ENCODE results near the gene CHD9. TPM values are rescaled to one million over a fixed set of nuclear protein-coding genes. Genes with fewer than 3 reads are reported as not detected.

The CHD9 gene
- total RNA-seq, 4 donors from 2014 or later: 59.0 to 210 (median 80.4) TPM

DNA sequence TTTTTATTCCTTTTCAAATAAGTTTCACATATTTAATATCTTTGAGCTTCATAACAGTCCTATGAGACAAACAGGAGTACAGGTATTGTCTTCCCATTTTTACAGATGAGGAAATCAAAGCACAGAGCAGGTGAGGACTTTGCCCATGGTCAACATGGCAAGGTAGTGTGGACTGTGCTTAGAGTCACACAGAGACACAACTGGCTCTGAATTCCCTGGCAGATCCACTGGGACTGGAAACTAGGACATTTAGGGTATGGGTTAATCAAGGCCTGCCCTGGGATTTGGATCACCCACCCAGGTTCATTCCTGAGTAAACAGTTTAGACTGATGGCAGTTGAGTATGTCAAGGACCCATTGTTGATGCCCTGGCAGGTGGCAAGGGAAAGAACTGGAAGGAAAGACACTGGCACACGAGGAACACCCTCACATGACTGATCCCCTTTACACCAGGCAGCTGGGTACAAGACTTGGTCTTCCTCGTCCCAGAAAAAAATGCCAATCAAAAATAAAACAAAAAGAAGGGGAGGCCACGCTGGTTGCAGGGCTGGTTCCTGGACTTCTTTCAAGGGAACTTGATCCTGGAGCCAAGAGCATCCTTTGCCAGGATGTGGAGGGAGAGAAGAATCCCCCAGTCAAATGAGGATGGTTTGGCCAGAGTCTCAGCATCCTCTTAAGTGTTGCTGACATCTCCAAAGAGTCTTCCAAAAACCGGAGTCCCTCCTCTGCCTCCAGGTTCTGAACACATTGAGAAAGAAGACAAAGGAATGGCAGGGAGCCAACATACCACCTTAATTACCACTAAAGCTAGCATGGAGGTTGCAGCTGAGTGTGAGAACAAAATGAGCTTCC, 34.9 kb downstream of the CHD9 start:
- ATAC-seq (ENCODE audit: low FRiP score) (no peak), DNase-seq (ENCODE audit: low spot score) (no peak)
- TF ChIP-seq, protein P1, sequence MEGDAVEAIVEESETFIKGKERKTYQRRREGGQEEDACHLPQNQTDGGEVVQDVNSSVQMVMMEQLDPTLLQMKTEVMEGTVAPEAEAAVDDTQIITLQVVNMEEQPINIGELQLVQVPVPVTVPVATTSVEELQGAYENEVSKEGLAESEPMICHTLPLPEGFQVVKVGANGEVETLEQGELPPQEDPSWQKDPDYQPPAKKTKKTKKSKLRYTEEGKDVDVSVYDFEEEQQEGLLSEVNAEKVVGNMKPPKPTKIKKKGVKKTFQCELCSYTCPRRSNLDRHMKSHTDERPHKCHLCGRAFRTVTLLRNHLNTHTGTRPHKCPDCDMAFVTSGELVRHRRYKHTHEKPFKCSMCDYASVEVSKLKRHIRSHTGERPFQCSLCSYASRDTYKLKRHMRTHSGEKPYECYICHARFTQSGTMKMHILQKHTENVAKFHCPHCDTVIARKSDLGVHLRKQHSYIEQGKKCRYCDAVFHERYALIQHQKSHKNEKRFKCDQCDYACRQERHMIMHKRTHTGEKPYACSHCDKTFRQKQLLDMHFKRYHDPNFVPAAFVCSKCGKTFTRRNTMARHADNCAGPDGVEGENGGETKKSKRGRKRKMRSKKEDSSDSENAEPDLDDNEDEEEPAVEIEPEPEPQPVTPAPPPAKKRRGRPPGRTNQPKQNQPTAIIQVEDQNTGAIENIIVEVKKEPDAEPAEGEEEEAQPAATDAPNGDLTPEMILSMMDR (IDR thresholded peaks at IDR 0.05): no peak

DNA sequence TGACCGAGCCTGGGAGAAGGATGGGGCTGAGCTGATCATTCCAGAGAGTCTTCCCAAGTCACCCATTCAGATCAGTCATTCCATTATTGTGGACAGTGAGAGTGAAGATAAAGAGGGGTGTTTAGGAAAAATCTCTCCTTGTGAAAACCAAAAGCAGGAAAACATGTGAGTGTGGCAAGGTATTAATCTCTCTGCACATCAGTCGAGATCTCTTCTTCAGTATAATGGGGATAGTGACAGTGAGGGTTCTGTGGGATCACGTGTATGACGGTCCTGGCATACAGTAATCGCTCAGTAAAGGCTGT, 35.4 kb downstream of the CHD9 start:
- DNase-seq (ENCODE audit: low spot score) (no peak), ATAC-seq (ENCODE audit: low FRiP score) (no peak)
- TF ChIP-seq, protein P1 (IDR thresholded peaks at IDR 0.05): no peak

DNA sequence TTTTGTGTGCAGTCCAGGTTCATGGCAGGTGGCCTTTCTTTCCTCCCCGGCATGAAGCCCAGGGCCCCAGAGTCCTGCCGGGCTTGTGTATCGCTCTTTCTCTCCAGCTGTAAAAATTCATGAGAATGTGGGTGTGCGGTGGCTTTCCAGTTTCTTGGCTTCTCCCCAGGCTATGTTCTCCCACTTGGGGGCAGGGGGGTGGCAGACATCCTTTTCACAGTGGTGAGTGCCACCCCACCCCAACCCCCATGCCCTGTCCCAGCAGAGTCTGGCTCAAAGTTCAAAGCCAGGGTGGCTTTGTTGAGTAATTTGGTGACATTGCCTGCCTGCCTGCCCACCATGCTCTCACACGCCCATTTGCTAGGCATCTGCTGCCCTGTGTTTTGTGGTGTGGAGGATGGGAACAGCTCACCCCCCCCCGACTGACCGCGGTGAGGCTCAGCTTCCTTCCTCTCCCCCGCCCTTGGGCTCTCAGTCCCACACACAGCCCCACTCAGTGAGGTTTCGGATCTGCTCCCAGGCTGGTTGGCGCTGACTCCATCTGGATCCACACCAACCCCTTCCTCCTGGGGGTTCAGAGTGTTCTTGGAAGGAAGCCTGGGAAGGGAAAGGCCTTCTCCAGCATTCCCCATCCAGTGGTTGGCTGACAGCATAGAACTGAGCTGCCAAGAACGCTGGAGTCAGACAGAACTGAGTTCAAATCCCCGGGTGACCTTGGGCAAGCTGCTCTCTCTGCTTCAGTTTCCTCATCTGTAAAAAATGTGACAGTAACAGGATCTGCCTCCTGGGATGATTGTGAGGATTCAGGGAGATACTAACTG, 36.0 kb downstream of the CHD9 start:
- DNase-seq (ENCODE audit: low spot score) (peak; percentile 50), ATAC-seq (ENCODE audit: low FRiP score) (peak; percentile 93)
- TF ChIP-seq, protein P1 (IDR thresholded peaks at IDR 0.05): no peak

DNA sequence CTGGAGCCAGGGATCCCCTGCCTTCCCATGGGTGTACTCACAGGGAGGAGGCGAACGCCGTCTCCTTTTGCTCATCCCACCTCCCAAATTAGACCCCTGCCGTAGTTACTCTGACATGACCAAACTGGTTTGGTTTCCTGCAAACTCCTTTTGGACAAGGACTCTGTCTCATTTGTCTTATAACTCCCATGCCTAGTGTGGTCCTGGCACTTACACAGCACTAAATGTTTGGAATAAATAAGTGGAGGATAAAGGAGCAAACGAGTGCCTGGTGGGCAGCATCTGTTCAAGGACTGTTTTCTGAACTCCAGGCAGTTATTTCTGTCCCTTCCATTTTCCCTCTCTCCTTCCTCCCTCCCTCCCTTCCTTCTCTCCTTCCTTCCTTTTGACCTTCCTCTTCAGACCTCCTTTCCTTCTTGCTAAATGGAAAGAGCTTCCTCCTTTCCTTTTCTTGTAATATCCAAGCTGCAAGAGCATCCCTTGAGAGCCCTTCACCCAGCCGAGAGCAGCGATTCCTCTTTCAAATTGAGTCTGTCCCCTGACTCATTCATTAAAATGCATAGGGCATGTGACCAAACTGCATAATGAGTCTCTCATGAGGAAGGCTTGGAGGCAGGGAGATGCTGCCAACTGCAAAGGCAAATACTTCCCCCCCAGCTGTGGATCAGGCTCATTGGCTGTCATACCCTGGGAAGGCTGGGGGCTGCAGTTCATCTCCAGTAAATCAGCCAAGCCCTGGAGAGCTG, 36.8 kb downstream of the CHD9 start:
- peak; percentile 20 for ATAC-seq (ENCODE audit: low FRiP score)
- no peak for DNase-seq (ENCODE audit: low spot score)
- TF ChIP-seq, protein P1 (IDR thresholded peaks at IDR 0.05): no peak

DNA sequence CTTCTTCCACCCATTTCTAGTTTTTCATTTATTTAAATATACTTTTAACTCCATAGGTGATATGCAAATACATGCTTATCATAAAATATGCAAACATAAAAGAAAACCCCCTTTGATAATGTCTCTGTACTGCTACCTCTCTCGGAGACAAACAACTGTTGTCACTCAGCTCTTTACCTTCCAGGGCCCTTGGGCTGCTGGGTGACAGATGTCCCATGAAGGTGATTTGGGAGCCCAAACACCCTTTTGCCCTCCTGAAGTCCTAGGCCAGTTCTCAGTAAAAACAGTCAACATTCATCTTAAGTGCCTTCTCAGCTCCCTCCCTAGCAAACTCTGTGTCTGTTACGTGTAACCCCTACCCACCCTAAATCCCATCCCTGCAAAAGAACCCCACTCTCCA, 37.5 kb downstream of the CHD9 start:
- TF ChIP-seq, protein P1 (IDR thresholded peaks at IDR 0.05): no peak
- DNase-seq (ENCODE audit: low spot score) (no peak), ATAC-seq (ENCODE audit: low FRiP score) (no peak)

DNA sequence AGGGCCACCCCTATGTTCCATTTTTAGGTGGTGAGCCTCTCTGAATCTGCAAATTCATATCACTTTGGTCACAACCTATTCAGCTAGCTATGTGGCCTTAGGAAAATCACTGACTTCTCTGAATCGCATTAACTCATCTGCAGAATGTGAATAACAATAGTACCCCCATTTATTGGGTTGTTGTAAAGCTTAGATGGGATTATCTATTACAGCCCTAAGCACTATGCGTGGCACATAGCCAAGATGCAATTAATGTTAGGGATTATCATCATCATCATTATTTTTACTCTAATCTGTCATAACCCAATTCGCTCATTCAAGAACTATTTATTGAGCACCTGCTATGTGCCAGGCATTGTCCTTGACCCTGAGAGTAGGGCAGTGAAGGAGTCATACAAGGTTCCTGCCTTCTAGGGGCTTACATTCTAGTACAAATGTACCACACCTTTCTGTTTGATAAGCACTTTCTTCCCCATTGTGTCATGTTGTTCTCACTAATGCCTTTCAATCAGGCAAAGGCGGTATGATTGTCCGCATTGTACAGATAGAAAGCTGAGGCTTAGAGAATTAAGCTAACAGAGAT, 38.5 kb downstream of the CHD9 start:
- TF ChIP-seq, protein P1 (IDR thresholded peaks at IDR 0.05): no peak
- DNase-seq (ENCODE audit: low spot score) (no peak), ATAC-seq (ENCODE audit: low FRiP score) (no peak)
